Measurements from ENCODE around the gene SUPV3L1. TPM values are rescaled to one million over a fixed set of nuclear protein-coding genes. Genes with fewer than 3 reads are reported as not detected.

Gene SUPV3L1
- total RNA-seq, 2 experiments from 2014 or later = 45.0 to 47.6 TPM

GRCh38 chr10:69220507-69220906, 40.5 kb downstream of the SUPV3L1 start:
- H3K27ac Mint-ChIP-seq = no peak overlapping the region

DNA sequence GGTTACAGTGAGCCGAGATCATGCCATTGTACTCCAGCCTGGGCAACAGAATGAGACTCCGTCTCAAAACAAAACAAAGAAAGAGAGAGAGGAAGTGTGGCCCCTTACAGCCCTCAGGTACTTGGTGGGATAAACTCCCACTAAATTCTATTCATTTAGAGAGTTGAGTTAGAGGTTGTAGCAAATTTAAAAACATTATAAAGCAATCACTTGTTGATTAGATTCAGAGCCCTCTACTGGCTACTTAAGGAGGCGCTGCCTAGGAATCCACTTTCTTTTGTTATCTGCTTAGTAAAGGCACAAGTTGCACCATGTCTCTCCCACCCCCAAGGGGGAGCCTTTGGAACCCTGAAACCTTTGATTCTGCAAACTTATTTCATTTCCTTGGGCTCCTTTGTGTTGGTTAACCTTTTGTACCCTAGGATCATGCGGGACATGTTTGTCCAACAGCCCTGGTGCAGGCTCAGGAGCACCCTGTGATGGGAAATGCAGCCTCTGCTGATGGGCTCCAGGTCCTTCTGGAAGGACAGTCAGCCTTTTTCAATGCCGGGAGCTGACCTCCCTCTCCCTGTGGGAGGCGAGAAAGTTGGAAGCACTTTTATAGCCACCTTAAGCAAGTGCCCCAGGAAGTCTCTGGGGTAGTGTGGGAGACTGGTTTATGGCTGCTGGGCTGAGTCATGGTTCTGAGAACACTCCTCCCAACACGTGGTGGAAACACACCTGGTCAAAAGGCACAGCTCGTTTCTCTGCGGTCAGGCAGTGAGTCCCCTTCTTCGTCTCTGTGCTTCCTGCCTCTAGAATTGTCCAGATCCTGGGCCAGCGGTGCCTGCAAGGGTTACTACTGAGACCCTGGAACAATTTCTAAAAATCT, 42.4 kb downstream of the SUPV3L1 start:
- Mint-ChIP-seq H3K4me3 (peak overlapping the region; percentile 55), H3K4me1 (ENCODE audit: low read depth) (peaks cover 44% of the 10 kb centered on the region), H3K36me3 (no peaks in the 10 kb centered on the region), H3K27ac (peak overlapping the region; percentile 91), H3K9me3 (no peaks in the 10 kb centered on the region), H3K27me3 (no peaks in the 10 kb centered on the region)
- ChIA-PET POLR2A (interaction anchor here (1.0 to 1.2 kb wide), 3 partner anchors 13 to 135 kb away, joined by 4 to 5 read pairs (median 4); partner anchors contain the start of genes SRGN and SUPV3L1), CTCF (interaction anchor here (0.7 to 1.4 kb wide), 8 partner anchors 10 to 269 kb away, joined by 3 to 4 read pairs (median 4); no protein-coding TSS in a partner anchor)
- intact Hi-C loops (cut with micrococcal nuclease) = loop anchor here (1.0 to 5.0 kb wide), 11 partner anchors 8 to 265 kb away; partner anchors contain the start of gene DDX21
- peak; percentile 92 for DNase-seq

More at GRCh38 chr10:69220507-69220906, 40.5 kb downstream of the SUPV3L1 start:
- intact Hi-C loops (cut with micrococcal nuclease) = loop anchor here (5.0 kb wide), 4 partner anchors 97 to 263 kb away; partner anchors contain the start of gene DDX21
- Mint-ChIP-seq H3K27me3 (no peaks in the 10 kb centered on the region), H3K4me3 (no peak overlapping the region), H3K4me1 (ENCODE audit: low read depth) (peaks cover 52% of the 10 kb centered on the region), H3K9me3 (no peaks in the 10 kb centered on the region), H3K36me3 (no peaks in the 10 kb centered on the region)
- ChIA-PET CTCF (interaction anchor here (0.5 to 2.0 kb wide), 4 partner anchors 8 to 21 kb away, joined by 3 to 4 read pairs (median 3); no protein-coding TSS in a partner anchor), POLR2A (interaction anchor here (0.6 kb wide), 1 partner anchor 95 kb away, joined by 3 read pairs; no protein-coding TSS in a partner anchor)
- DNase-seq = no peak

- H3K27ac Mint-ChIP-seq = peak overlapping the region; percentile 91
- intact Hi-C loops (cut with micrococcal nuclease) = loop anchor here (2.0 to 5.0 kb wide), 5 partner anchors 94 to 266 kb away; partner anchors contain the start of gene DDX21
- H3K4me1 Mint-ChIP-seq (ENCODE audit: low read depth) = peaks cover 49% of the 10 kb centered on the region
- DNase-seq = no peak
- no peaks in the 10 kb centered on the region for H3K9me3 Mint-ChIP-seq
- CTCF ChIA-PET = interaction anchor here (0.7 to 1.4 kb wide), 8 partner anchors 11 to 270 kb away, joined by 3 to 4 read pairs (median 4); no protein-coding TSS in a partner anchor
- no peaks in the 10 kb centered on the region for H3K27me3 Mint-ChIP-seq
- no peaks in the 10 kb centered on the region for H3K36me3 Mint-ChIP-seq
- H3K4me3 Mint-ChIP-seq = peak overlapping the region; percentile 55
- POLR2A ChIA-PET = interaction anchor here (1.0 to 1.2 kb wide), 3 partner anchors 12 to 135 kb away, joined by 4 to 5 read pairs (median 4); partner anchors contain the start of genes SRGN and SUPV3L1
These were observed 43.0 kb downstream of the SUPV3L1 start for GRCh38 chr10:69223028-69223342.

- H3K4me3 Mint-ChIP-seq = no peak overlapping the region
- POLR2A ChIA-PET = no interaction called here
- intact Hi-C loops (cut with micrococcal nuclease) = loop anchor here (5.0 kb wide), 4 partner anchors 92 to 268 kb away; partner anchors contain the start of gene DDX21
These were observed 45.0 kb downstream of the SUPV3L1 start for GRCh38 chr10:69224862-69225657.

DNA sequence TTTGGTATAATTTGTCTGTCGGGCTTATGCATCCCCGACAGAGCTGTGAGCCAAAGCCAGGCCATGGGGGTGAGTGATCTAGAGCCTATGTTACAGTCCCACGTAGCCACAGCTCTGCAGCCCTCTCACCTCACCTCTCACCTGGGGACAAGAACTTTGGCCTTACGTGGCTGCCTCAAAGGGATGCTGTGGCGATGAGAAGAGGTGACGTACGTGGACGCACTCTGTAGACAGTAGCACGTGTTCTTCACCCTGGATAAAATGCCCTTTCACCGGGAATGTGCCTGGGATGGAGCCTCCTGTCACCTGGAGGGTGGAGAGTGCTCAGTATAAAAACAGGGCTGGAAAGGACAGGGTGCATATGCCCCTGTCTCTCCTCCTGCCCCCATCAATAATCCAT, 45.6 kb downstream of the SUPV3L1 start:
- H3K4me3 Mint-ChIP-seq = no peak overlapping the region
- no peaks in the 10 kb centered on the region for H3K9me3 Mint-ChIP-seq
- peaks cover 67% of the 10 kb centered on the region for H3K4me1 Mint-ChIP-seq (ENCODE audit: low read depth)
- POLR2A ChIA-PET = no interaction called here
- no peak overlapping the region for H3K27ac Mint-ChIP-seq
- H3K27me3 Mint-ChIP-seq = no peaks in the 10 kb centered on the region
- no peak for DNase-seq
- H3K36me3 Mint-ChIP-seq = no peaks in the 10 kb centered on the region
- intact Hi-C loops (cut with micrococcal nuclease) = no loop called here
- CTCF ChIA-PET = interaction anchor here (1.2 kb wide), 1 partner anchor 182 kb away, joined by 4 read pairs; no protein-coding TSS in a partner anchor

More at GRCh38 chr10:69224862-69225657, 45.0 kb downstream of the SUPV3L1 start:
- Mint-ChIP-seq H3K27ac (peak overlapping the region; percentile 46), H3K27me3 (no peaks in the 10 kb centered on the region), H3K36me3 (no peaks in the 10 kb centered on the region), H3K4me1 (ENCODE audit: low read depth) (peaks cover 69% of the 10 kb centered on the region), H3K9me3 (no peaks in the 10 kb centered on the region)
- CTCF ChIA-PET = no interaction called here
- DNase-seq = no peak

DNA sequence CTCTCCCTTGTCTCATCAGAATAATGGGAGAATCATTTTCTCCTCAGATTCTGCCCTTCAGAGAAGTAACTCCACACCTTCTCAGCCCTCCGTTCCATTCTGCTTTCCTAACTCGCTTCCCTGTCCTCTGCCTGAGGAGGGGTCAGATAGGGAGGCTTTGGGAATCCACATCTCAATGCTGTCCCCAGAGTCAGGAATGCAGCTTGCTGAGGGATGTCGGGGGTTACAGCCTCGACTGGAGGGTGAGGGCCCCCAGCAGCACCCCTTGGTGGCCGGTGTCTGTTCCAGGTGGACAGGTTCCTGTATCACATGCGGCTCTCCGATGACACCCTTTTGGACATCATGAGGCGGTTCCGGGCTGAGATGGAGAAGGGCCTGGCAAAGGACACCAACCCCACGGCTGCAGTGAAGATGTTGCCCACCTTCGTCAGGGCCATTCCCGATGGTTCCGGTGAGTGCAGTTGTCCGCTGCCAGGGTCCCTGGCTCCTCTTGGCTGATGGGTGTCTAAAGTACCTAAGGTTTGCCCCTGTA, 47.0 kb downstream of the SUPV3L1 start:
- Mint-ChIP-seq H3K27ac (no peak overlapping the region), H3K4me3 (no peak overlapping the region), H3K9me3 (no peaks in the 10 kb centered on the region), H3K4me1 (ENCODE audit: low read depth) (peaks cover 55% of the 10 kb centered on the region), H3K27me3 (no peaks in the 10 kb centered on the region), H3K36me3 (no peaks in the 10 kb centered on the region)
- ChIA-PET POLR2A (interaction anchor here (1.1 kb wide), 1 partner anchor 91 kb away, joined by 4 read pairs; no protein-coding TSS in a partner anchor), CTCF (interaction anchor here (0.6 to 1.2 kb wide), 3 partner anchors 180 to 402 kb away, joined by 3 to 4 read pairs (median 3); no protein-coding TSS in a partner anchor)
- no peak for DNase-seq
- intact Hi-C loops (cut with micrococcal nuclease) = no loop called here

- no peak overlapping the region for H3K27ac Mint-ChIP-seq
- H3K36me3 Mint-ChIP-seq = no peaks in the 10 kb centered on the region
- ChIA-PET POLR2A (interaction anchor here (0.9 kb wide), 1 partner anchor 196 kb away, joined by 5 read pairs; no protein-coding TSS in a partner anchor), CTCF (interaction anchor here (1.3 to 5.0 kb wide), 2 partner anchors 8 to 179 kb away, joined by 4 to 28 read pairs; partner anchors contain the start of gene HKDC1)
- H3K4me3 Mint-ChIP-seq = no peak overlapping the region
- intact Hi-C loops (cut with micrococcal nuclease) = no loop called here
- H3K9me3 Mint-ChIP-seq = no peaks in the 10 kb centered on the region
- H3K4me1 Mint-ChIP-seq (ENCODE audit: low read depth) = peaks cover 54% of the 10 kb centered on the region
- no peak for DNase-seq
- H3K27me3 Mint-ChIP-seq = no peaks in the 10 kb centered on the region
These were observed 48.1 kb downstream of the SUPV3L1 start for GRCh38 chr10:69228151-69228550.

GRCh38 chr10:69229616-69229916, 49.5 kb downstream of the SUPV3L1 start:
- ChIA-PET CTCF (interaction anchor here (0.9 to 5.0 kb wide), 6 partner anchors 9 to 224 kb away, joined by 3 to 28 read pairs (median 5); partner anchors contain the start of gene HKDC1), POLR2A (interaction anchor here (0.6 to 1.0 kb wide), 3 partner anchors 13 to 855 kb away, joined by 3 to 5 read pairs (median 3); no protein-coding TSS in a partner anchor)
- no peaks in the 10 kb centered on the region for H3K27me3 Mint-ChIP-seq
- no peak for DNase-seq
- no peaks in the 10 kb centered on the region for H3K36me3 Mint-ChIP-seq
- intact Hi-C loops (cut with micrococcal nuclease) = loop anchor here (1.0 kb wide), 1 partner anchor 14 kb away; no protein-coding TSS in a partner anchor
- H3K4me3 Mint-ChIP-seq = peak overlapping the region; percentile 60
- no peaks in the 10 kb centered on the region for H3K9me3 Mint-ChIP-seq
- peak overlapping the region; percentile 87 for H3K27ac Mint-ChIP-seq
- H3K4me1 Mint-ChIP-seq (ENCODE audit: low read depth) = peaks cover 59% of the 10 kb centered on the region

DNA sequence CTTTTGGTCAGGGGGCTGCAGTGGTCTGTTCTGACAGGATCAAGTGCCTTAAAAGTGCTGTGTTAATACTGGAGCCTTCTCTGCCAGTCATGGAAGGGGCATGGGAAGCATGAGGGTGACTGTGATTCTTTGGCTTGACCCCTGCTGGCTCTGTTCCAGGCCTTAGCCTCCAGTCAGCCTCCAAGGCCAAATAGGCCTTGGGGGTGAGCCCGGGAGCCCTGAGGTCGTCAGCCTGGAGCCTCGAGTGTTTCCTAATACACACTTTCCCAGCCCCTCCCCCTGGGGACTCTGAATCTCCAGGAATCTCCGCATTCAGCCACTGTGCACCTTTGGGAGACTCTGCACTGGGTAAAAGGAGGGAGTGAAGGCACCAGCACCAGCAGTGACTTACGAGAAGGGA, 50.1 kb downstream of the SUPV3L1 start:
- H3K27ac Mint-ChIP-seq = no peak overlapping the region
- no peaks in the 10 kb centered on the region for H3K36me3 Mint-ChIP-seq
- CTCF ChIA-PET = interaction anchor here (1.4 to 5.0 kb wide), 4 partner anchors 9 to 224 kb away, joined by 5 to 28 read pairs (median 5); no protein-coding TSS in a partner anchor
- no peaks in the 10 kb centered on the region for H3K9me3 Mint-ChIP-seq
- no peaks in the 10 kb centered on the region for H3K27me3 Mint-ChIP-seq
- intact Hi-C loops (cut with micrococcal nuclease) = no loop called here
- H3K4me3 Mint-ChIP-seq = no peak overlapping the region
- POLR2A ChIA-PET = no interaction called here
- H3K4me1 Mint-ChIP-seq (ENCODE audit: low read depth) = peaks cover 54% of the 10 kb centered on the region
- no peak for DNase-seq

DNA sequence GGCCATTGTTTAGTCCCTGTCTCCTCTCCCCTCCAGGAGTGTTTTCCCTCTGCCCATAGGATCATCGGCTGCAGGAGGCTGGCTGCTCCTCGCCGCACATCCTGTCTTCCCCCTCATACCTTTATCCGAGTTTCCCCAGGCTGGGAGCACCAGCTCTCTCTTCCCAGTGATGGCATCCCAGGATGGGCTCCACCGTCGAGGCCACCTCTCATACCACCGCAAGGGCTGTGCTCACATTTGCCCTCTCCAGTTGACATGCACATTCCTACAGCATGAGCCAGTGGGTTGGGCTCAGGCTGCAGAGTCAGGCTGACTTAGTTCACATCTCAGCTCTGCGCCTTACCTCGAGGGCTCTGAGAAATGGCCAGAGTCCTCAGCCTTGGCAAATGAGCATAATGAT, 52.2 kb downstream of the SUPV3L1 start:
- H3K4me3 Mint-ChIP-seq = no peak overlapping the region

More for the DNA sequence above, 52.2 kb downstream of the SUPV3L1 start:
- no peaks in the 10 kb centered on the region for H3K36me3 Mint-ChIP-seq
- no peaks in the 10 kb centered on the region for H3K9me3 Mint-ChIP-seq
- intact Hi-C loops (cut with micrococcal nuclease) = no loop called here
- peaks cover 47% of the 10 kb centered on the region for H3K4me1 Mint-ChIP-seq (ENCODE audit: low read depth)
- DNase-seq = no peak
- POLR2A ChIA-PET = no interaction called here
- no peaks in the 10 kb centered on the region for H3K27me3 Mint-ChIP-seq
- no peak overlapping the region for H3K27ac Mint-ChIP-seq
- CTCF ChIA-PET = interaction anchor here (5.0 kb wide), 1 partner anchor 175 kb away, joined by 28 read pairs; no protein-coding TSS in a partner anchor
